Thoracic aorta (tissue), 2 donors: ENCODE data around the gene CPHXL. TPM values are rescaled to one million over a fixed set of nuclear protein-coding genes. Genes with fewer than 3 reads are reported as not detected.

Experiments used
- ATAC-seq: fragments of 150-250 bp; one replicate; pipeline ENCODE4 v1.8.0; 2017; ENCODE audit warnings: low read depth; ENCODE audit not compliant: insufficient number of reproducible peaks, low FRiP score
- DNase-seq: peaks from one replicate; pipeline ENCODE4 v3.0.0-alpha.2; 2020; ENCODE audit warnings: low spot score
- H3K27ac ChIP-seq, 2 donors: fragments of 200-600 bp; sonication (generic); 1 replicate in 1 of 2; 2 replicates in 1 of 2; pipeline ENCODE4 v1.5.1; 2016; ENCODE audit warnings: mild to moderate bottlenecking in 2 of 2, moderate library complexity in 2 of 2
- H3K27me3 ChIP-seq: fragments of 200-600 bp; sonication (generic); replicated peaks from 2 replicates; pipeline ENCODE4 v1.6.0; 2016; ENCODE audit warnings: mild to moderate bottlenecking; ENCODE audit not compliant: insufficient read depth
- H3K36me3 ChIP-seq: fragments of 200-600 bp; sonication (generic); one replicate; pipeline ENCODE4 v1.5.1; 2016
- H3K4me1 ChIP-seq, 2 donors: fragments of 200-600 bp; sonication (generic); 1 replicate in 1 of 2; 2 replicates in 1 of 2; pipeline versions ENCODE4 v1.5.1 to v1.6.0; 2016; ENCODE audit warnings: low read depth in 2 of 2, mild to moderate bottlenecking in 1 of 2; ENCODE audit not compliant: control insufficient read depth in 1 of 2
- H3K4me3 ChIP-seq: fragments of 200-600 bp; sonication (generic); 2 replicates; pipeline ENCODE4 v1.5.1; 2016; ENCODE audit warnings: mild to moderate bottlenecking
- H3K9me3 ChIP-seq: fragments of 200-600 bp; sonication (generic); 2 replicates; pipeline ENCODE4 v1.5.1; 2016
- total RNA-seq, 2 donors: library from RNA; depleted of rRNA; stranded (reverse); fragments of >200 nt; gene quantifications; one replicate each; pipeline versions ENCODE4 v1.1.0 to v1.2.3, GENCODE V29; 2016
- TF ChIP-seq, protein P1 (sequence below): fragments of 200-600 bp; sonication (generic); IDR thresholded peaks from one replicate; pipeline ENCODE4 v1.5.1; 2019; ENCODE audit warnings: antibody characterized with exemption

CPHXL gene
- total RNA-seq, 2 donors from 2014 or later = not detected

DNA sequence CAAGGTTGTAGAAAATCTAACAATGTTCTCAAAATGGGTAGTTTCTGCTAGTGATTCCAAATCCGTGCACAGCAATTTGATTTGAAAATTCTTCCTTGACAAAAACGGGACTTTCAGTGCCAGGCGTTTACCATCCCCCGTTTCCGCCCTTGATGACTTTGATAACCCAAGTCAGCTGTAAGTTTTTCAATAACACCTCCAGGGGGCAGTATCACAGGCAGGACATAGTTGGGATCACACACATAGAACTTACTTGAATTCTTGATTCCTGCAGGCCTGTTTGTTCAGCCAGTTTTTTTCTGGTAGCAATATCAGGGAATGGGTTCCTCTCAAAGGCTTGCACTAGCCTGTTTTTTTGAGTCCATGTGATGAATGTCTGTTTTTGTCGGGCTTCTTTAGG is 30.6 kb downstream of the CPHXL start:
- H3K4me1 ChIP-seq = no peaks in the 10 kb centered on the region
- H3K27me3 ChIP-seq = no peaks in the 10 kb centered on the region
- no peak overlapping the region for H3K4me3 ChIP-seq
- H3K36me3 ChIP-seq = no peaks in the 10 kb centered on the region
- no peak for DNase-seq
- ATAC-seq = no peak
- no peak overlapping the region for H3K27ac ChIP-seq
- H3K9me3 ChIP-seq = no peaks in the 10 kb centered on the region
- TF ChIP-seq, protein P1, sequence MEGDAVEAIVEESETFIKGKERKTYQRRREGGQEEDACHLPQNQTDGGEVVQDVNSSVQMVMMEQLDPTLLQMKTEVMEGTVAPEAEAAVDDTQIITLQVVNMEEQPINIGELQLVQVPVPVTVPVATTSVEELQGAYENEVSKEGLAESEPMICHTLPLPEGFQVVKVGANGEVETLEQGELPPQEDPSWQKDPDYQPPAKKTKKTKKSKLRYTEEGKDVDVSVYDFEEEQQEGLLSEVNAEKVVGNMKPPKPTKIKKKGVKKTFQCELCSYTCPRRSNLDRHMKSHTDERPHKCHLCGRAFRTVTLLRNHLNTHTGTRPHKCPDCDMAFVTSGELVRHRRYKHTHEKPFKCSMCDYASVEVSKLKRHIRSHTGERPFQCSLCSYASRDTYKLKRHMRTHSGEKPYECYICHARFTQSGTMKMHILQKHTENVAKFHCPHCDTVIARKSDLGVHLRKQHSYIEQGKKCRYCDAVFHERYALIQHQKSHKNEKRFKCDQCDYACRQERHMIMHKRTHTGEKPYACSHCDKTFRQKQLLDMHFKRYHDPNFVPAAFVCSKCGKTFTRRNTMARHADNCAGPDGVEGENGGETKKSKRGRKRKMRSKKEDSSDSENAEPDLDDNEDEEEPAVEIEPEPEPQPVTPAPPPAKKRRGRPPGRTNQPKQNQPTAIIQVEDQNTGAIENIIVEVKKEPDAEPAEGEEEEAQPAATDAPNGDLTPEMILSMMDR = no peak

DNA sequence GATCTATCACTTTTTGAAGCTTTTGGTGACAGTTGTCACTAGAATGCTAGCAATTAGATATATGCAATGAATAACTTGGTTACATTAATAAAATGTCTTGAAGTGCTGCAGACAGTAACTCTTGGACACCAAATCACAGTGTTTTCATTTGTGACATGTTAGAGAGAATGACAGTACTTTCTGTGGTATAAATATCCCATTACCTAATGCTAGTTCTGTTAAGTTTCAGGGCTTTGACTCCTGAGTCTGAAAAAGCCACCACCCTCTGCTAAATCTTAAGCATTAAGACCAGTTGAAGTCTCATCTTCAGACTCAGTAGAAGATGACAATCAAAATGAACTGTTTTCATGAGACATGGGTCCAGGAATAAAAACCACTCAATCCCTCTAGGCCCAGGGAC is 38.9 kb downstream of the CPHXL start:
- Histone ChIP-seq H3K27ac (no peak overlapping the region), H3K4me3 (no peak overlapping the region), H3K27me3 (no peaks in the 10 kb centered on the region), H3K36me3 (no peaks in the 10 kb centered on the region), H3K9me3 (no peaks in the 10 kb centered on the region), H3K4me1 (no peaks in the 10 kb centered on the region)
- DNase-seq (no peak), ATAC-seq (no peak)
- TF ChIP-seq, protein P1 = no peak

DNA sequence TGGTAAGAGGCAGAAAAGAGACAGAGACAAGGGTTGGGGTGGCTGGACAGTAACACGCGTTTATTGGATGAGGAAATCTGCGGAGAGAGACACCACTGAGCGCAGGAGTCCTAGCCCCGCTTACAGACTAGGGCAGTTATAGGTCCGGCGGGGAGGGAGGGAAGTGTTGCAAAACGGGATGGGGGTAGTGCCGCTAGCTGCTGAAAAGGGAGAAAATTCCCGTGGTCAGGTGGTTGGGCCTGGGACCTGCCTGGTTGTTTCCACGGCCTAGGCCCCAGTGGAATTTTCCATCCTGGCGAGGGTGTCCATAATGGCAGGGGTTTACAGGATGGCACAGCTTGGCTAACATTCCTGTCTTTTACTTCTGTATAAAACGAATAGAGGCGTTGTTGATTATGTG is 44.0 kb downstream of the CPHXL start:
- TF ChIP-seq, protein P1 = no peak
- no peak for DNase-seq
- H3K4me1 ChIP-seq = no peaks in the 10 kb centered on the region
- H3K27ac ChIP-seq = no peak overlapping the region
- H3K9me3 ChIP-seq = no peaks in the 10 kb centered on the region
- no peak overlapping the region for H3K4me3 ChIP-seq
- H3K27me3 ChIP-seq = no peaks in the 10 kb centered on the region
- H3K36me3 ChIP-seq = no peaks in the 10 kb centered on the region
- ATAC-seq = no peak

DNA sequence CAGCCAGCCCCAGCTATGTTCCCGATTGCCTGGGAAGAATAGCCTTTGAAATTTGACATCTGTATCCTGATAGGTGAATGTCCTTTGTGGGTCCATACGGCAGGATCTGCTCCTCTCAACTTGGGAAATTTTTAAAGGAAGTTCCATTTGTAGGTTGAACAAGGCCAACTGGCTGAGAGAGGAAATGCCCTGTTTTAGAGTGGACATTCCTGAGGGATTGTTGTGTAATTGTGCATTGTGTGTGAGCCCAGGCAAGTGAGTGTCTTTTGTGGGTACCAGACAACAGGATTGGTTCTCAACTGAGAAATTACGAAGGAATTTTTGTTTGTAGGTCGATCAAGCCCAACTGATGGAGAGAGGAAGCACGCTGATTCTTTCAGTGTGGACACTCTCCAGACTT is 46.9 kb downstream of the CPHXL start:
- TF ChIP-seq, protein P1 = no peak
- no peaks in the 10 kb centered on the region for H3K9me3 ChIP-seq
- no peaks in the 10 kb centered on the region for H3K36me3 ChIP-seq
- ATAC-seq = no peak
- no peaks in the 10 kb centered on the region for H3K4me1 ChIP-seq
- no peak overlapping the region for H3K4me3 ChIP-seq
- no peak for DNase-seq
- no peak overlapping the region for H3K27ac ChIP-seq
- no peaks in the 10 kb centered on the region for H3K27me3 ChIP-seq

DNA sequence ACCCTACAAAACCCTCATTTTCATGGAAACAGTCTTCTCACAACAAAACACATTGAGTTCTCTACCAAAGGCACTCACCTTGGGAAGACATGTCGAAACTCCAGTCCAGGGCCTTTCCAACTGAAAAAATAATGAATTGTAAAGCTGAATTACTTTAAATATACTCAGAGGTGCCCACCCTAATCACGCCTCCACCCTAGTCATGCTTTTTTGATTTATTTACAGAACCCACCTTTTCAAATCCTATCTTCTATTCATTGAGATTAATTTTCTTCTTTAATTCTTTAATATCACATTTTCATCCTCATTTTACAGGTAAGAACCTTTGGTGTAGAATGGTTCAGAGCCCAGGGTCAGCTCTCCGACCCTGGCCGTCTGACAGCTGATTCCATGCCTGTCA is 49.4 kb downstream of the CPHXL start, which contains the start of gene CPHXL2:
Gene CPHXL2 (minus strand): TSS at position 101 of the 400 bp plus-strand sequence. CDS start 10 bp downstream, at position 91.
- Histone ChIP-seq H3K4me1 (no peaks in the 10 kb centered on the region), H3K36me3 (no peaks in the 10 kb centered on the region), H3K27ac (no peak within 1 kb of the TSS), H3K27me3 (no peaks in the 10 kb centered on the region), H3K4me3 (no peak within 1 kb of the TSS), H3K9me3 (no peaks in the 10 kb centered on the region)
- no peak for ATAC-seq
- TF ChIP-seq, protein P1 = no peak
- no peak for DNase-seq
